HG02970 (cell line): ENCODE results near the gene CD226.

Source experiments
- ATAC-seq: cut with Tn5 transposase; IDR thresholded peaks from one replicate; pipeline ENCODE4 v1.9.1; 2021; ENCODE audit warnings: mild to moderate bottlenecking, moderate library complexity, moderate number of reproducible peaks; ENCODE audit not compliant: unreplicated experiment, low FRiP score

The CD226 gene

GRCh38 chr18:69820538-69820937 lies 127.1 kb downstream of the CD226 start:
- ATAC-seq = no peak

GRCh38 chr18:69819460-69819859 lies 128.2 kb downstream of the CD226 start:
- no peak for ATAC-seq

- ATAC-seq = no peak
These were observed 130.2 kb downstream of the CD226 start for GRCh38 chr18:69817335-69817940.

GRCh38 chr18:69814861-69815385 lies 132.8 kb downstream of the CD226 start:
- no peak for ATAC-seq

- no peak for ATAC-seq
These were observed 134.1 kb downstream of the CD226 start for GRCh38 chr18:69813559-69813958.

GRCh38 chr18:69808399-69808798 lies 139.3 kb downstream of the CD226 start:
- ATAC-seq = no peak

- no peak for ATAC-seq
These were observed 142.7 kb downstream of the CD226 start for GRCh38 chr18:69804776-69805501.
